NT2/D1 (cell line): ENCODE results near the gene SBF2.

ENCODE experiments used
- DNase-seq: peaks from one replicate; pipeline ENCODE4 v3.0.0-alpha.2; 2011; ENCODE audit warnings: low read depth, low spot score
- H3K27me3 ChIP-seq: 2 replicates; pipeline ENCODE4 v1.6.0; 2011; ENCODE audit warnings: mild to moderate bottlenecking; ENCODE audit not compliant: insufficient read length, insufficient read depth
- H3K36me3 ChIP-seq: 2 replicates; pipeline ENCODE4 v1.6.1; 2011; ENCODE audit warnings: mild to moderate bottlenecking, low read length, mixed read lengths; ENCODE audit not compliant: insufficient read depth, insufficient read length
- H3K4me1 ChIP-seq: 2 replicates; pipeline ENCODE4 v1.5.1; 2011; ENCODE audit not compliant: insufficient read depth, insufficient read length
- H3K4me3 ChIP-seq: 2 replicates; pipeline ENCODE4 v1.5.1; 2011; ENCODE audit warnings: low read depth; ENCODE audit not compliant: insufficient read length
- H3K9ac ChIP-seq: 2 replicates; pipeline ENCODE4 v1.6.0; 2011; ENCODE audit warnings: low read depth; ENCODE audit not compliant: insufficient read length
- H3K9me3 ChIP-seq: 2 replicates; pipeline ENCODE4 v1.5.1; 2011; ENCODE audit warnings: mild to moderate bottlenecking, low read length; ENCODE audit not compliant: insufficient read depth
- SUZ12 ChIP-seq: IDR thresholded peaks from 2 replicates; pipeline ENCODE4 v1.6.1; 2011; ENCODE audit not compliant: insufficient read length, insufficient read depth; ENCODE audit errors: extremely low read depth
- YY1 ChIP-seq: IDR thresholded peaks from 2 replicates; pipeline ENCODE4 v1.6.1; 2011; ENCODE audit not compliant: insufficient read length, insufficient read depth
- ZNF274 ChIP-seq: IDR thresholded peaks from 2 replicates; pipeline ENCODE4 v1.6.1; 2011; ENCODE audit warnings: mild to moderate bottlenecking, low read depth, low read length

Gene SBF2

GRCh38 chr11:10293423-10294289 lies at the start of gene SBF2:
TSS of gene SBF2 (minus strand) at chr11:10294219. CDS start at chr11:10294069, 150 bp downstream.
- peak within 1 kb of the TSS; percentile 57 for H3K4me3 ChIP-seq
- peaks cover 7% of the 10 kb centered on the region for H3K4me1 ChIP-seq
- TF ChIP-seq SUZ12 (no peak), YY1 (peak; percentile 33)
- H3K27me3 ChIP-seq: no peaks in the 10 kb centered on the region
- no peaks in the 10 kb centered on the region for H3K9me3 ChIP-seq
- DNase-seq: no peak
- peak within 1 kb of the TSS; percentile 90 for H3K9ac ChIP-seq
- no peaks in the 10 kb centered on the region for H3K36me3 ChIP-seq

- H3K4me3 ChIP-seq: no peak overlapping the region
- H3K9me3 ChIP-seq: no peaks in the 10 kb centered on the region
- DNase-seq: no peak
- H3K36me3 ChIP-seq: no peaks in the 10 kb centered on the region
- TF ChIP-seq YY1: no peak
- TF ChIP-seq ZNF274: no peak
- no peak for TF ChIP-seq SUZ12
- H3K4me1 ChIP-seq: no peaks in the 10 kb centered on the region
- no peaks in the 10 kb centered on the region for H3K27me3 ChIP-seq
- no peak overlapping the region for H3K9ac ChIP-seq
Observed at GRCh38 chr11:10338287-10338686, 44.3 kb upstream of the SBF2 start.

GRCh38 chr11:10333490-10333889 lies 39.5 kb upstream of the SBF2 start:
- Histone ChIP-seq H3K27me3 (no peaks in the 10 kb centered on the region), H3K36me3 (no peaks in the 10 kb centered on the region), H3K9ac (no peak overlapping the region), H3K4me3 (no peak overlapping the region), H3K9me3 (no peaks in the 10 kb centered on the region), H3K4me1 (no peaks in the 10 kb centered on the region)
- TF ChIP-seq ZNF274: no peak
- no peak for TF ChIP-seq YY1
- no peak for TF ChIP-seq SUZ12
- DNase-seq: no peak

- Histone ChIP-seq H3K27me3 (no peaks in the 10 kb centered on the region), H3K36me3 (no peaks in the 10 kb centered on the region), H3K4me3 (no peak overlapping the region), H3K9me3 (no peaks in the 10 kb centered on the region), H3K9ac (no peak overlapping the region), H3K4me1 (no peaks in the 10 kb centered on the region)
- TF ChIP-seq YY1 (no peak), SUZ12 (no peak), ZNF274 (no peak)
- no peak for DNase-seq
Observed at GRCh38 chr11:10331548-10332289, 37.7 kb upstream of the SBF2 start.

GRCh38 chr11:10329935-10330334 lies 35.9 kb upstream of the SBF2 start:
- no peaks in the 10 kb centered on the region for H3K36me3 ChIP-seq
- no peak overlapping the region for H3K4me3 ChIP-seq
- DNase-seq: no peak
- H3K9me3 ChIP-seq: no peaks in the 10 kb centered on the region
- TF ChIP-seq SUZ12: no peak
- TF ChIP-seq ZNF274: no peak
- TF ChIP-seq YY1: no peak
- H3K9ac ChIP-seq: no peak overlapping the region
- no peaks in the 10 kb centered on the region for H3K4me1 ChIP-seq
- no peaks in the 10 kb centered on the region for H3K27me3 ChIP-seq

- DNase-seq: no peak
- Histone ChIP-seq H3K4me3 (no peak overlapping the region), H3K27me3 (no peaks in the 10 kb centered on the region), H3K9me3 (no peaks in the 10 kb centered on the region), H3K4me1 (no peaks in the 10 kb centered on the region), H3K36me3 (no peaks in the 10 kb centered on the region), H3K9ac (no peak overlapping the region)
- TF ChIP-seq YY1: no peak
- no peak for TF ChIP-seq SUZ12
- no peak for TF ChIP-seq ZNF274
Observed at GRCh38 chr11:10329356-10329755, 35.3 kb upstream of the SBF2 start.

GRCh38 chr11:10328314-10329098 lies 34.5 kb upstream of the SBF2 start:
- no peaks in the 10 kb centered on the region for H3K36me3 ChIP-seq
- H3K9ac ChIP-seq: no peak overlapping the region
- TF ChIP-seq ZNF274 (no peak), YY1 (no peak), SUZ12 (no peak)
- no peaks in the 10 kb centered on the region for H3K4me1 ChIP-seq
- H3K9me3 ChIP-seq: no peaks in the 10 kb centered on the region
- no peak for DNase-seq
- no peak overlapping the region for H3K4me3 ChIP-seq
- no peaks in the 10 kb centered on the region for H3K27me3 ChIP-seq
